Activated gamma-delta T cell treated with anti-CD3 and anti-CD28 coated beads, Interleukin-2, amount 50 U/mL, for 16 hours (primary cell): ENCODE data around the gene NASP.

ENCODE experiments used
- DNase-seq: peaks from one replicate; pipeline ENCODE4 v3.0.0-alpha.2; 2020; ENCODE audit warnings: low read depth

The NASP gene, protein sequence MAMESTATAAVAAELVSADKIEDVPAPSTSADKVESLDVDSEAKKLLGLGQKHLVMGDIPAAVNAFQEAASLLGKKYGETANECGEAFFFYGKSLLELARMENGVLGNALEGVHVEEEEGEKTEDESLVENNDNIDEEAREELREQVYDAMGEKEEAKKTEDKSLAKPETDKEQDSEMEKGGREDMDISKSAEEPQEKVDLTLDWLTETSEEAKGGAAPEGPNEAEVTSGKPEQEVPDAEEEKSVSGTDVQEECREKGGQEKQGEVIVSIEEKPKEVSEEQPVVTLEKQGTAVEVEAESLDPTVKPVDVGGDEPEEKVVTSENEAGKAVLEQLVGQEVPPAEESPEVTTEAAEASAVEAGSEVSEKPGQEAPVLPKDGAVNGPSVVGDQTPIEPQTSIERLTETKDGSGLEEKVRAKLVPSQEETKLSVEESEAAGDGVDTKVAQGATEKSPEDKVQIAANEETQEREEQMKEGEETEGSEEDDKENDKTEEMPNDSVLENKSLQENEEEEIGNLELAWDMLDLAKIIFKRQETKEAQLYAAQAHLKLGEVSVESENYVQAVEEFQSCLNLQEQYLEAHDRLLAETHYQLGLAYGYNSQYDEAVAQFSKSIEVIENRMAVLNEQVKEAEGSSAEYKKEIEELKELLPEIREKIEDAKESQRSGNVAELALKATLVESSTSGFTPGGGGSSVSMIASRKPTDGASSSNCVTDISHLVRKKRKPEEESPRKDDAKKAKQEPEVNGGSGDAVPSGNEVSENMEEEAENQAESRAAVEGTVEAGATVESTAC

DNA sequence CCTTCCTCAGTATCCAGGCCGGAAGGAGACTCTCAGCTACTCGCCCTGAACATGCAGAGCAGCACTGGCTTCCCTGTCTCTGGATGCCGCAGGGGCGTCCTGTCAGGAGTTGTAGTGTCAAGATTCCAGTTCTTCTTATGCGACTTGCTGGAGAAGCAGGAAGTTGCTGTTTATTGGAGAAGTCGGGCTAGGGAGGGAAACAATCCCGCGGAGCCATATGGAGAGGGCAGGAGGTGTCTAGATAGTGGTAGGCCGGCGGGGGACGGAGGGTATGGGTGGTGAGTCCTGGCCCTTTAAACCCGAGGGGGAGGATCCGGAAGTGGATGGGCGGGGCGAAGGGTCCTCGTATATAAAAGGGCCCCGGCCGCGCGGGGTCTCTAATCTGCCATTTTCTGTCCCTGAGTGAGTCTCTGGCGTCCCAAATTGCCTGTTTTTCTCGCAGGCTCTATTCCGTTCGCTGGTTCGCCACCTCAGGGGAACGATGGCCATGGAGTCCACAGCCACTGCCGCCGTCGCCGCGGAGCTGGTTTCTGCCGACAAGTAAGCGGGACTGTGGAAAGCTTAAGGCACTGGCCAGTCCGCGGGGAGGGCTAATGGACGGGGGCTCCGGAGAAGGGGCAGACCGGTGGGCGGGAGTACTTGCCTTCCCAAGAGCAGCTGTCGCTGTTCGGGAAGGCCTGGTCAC is at the start of gene NASP:
NASP (plus strand) TSS at position 376 of the 685 bp plus-strand sequence; CDS start at position 482, 106 bp downstream.
- DNase-seq, result peak; percentile 91

DNA sequence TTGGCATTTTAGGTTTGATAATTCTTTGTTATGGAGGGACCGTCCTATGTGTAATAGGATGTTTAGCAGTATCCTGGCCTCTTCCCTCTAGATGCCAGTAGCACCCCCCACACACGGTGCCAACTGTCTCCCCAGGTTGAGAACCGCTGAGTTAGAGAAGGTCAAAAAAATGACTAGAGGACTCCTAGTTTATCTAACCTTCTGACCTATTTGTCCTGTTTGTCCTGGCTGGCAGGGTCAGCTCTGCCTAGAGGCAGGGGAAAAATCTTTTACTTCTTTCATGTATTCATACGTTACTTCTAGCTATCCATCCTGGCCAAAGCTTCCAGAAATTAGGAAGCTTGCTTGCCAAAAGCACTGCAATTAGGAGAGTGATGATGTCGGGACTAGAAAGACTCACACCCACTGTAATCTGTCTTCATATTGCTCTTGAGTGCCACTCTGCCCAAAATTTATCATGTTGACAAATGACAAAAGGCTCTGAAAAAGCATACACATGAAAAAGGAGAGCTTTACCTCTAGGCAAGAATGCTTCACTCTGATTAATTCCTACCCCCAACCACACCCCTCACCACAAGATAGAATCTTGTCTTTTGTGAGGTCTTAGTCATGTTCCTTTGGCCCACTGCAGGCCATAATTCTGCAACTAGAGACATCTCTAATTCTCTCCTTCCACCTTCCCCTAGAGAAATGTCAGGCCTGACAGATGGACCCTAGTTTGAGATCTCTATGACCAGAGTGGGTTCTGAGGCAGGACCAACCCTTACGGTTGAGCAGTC is 47.7 kb upstream of the NASP start:
- DNase-seq, result no peak

DNA sequence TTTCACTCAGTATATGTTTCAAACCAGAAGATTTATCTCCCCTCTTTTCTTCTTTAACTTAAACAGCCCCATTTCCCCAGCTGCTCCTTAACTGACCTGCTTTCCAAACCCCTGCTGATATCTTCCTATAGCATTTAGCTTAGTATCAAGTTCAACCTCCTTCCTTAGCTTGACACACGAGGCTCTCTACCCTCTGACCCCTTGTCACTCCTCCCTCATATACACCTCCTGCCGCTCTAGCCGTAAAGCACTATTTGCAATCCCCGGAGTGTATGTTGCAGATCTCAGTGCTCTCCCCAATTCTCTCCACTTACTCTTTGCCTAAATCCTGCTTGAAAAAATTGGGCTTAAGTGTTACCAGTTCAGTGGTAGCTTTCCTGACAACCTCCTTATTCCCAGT is 47.0 kb upstream of the NASP start:
- DNase-seq, result no peak

DNA sequence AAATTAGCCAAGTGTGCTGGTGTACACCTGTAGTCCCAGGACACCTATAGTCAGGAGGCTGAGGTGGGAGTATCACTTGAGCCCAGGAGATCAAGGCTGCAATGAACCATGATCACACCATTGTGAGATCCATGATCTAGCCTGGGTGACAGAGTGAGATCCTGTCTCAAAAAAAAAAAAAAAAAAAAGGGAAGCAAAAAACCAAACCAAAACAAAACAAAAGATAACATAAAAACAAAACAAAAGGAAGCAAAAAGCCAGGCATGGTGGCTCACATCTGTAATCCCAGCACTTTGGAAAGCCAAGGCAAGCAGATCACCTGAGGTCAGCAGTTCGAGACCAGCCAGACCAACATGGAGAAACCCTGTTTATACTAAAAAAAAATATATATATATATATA is 42.6 kb upstream of the NASP start:
- DNase-seq, result no peak

DNA sequence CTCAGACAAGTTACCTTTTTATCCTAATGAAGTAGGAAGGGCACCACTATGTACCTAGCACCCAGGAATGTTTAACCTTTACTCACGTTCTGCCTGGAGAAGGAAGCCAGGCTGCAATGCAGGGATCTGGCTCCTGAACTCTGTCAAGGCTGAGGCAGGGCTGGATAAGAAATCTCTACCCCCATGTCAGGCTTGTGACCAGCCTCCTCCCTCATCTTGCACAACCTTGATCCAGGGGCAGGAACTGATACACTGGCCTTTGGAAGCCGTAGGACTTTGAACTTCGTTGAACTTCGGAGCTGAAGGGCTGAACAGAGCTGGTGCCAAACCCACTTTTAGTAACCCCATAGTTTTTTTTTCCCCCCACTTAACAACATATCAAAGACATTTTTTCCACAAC is 41.2 kb upstream of the NASP start:
- DNase-seq, result no peak

DNA sequence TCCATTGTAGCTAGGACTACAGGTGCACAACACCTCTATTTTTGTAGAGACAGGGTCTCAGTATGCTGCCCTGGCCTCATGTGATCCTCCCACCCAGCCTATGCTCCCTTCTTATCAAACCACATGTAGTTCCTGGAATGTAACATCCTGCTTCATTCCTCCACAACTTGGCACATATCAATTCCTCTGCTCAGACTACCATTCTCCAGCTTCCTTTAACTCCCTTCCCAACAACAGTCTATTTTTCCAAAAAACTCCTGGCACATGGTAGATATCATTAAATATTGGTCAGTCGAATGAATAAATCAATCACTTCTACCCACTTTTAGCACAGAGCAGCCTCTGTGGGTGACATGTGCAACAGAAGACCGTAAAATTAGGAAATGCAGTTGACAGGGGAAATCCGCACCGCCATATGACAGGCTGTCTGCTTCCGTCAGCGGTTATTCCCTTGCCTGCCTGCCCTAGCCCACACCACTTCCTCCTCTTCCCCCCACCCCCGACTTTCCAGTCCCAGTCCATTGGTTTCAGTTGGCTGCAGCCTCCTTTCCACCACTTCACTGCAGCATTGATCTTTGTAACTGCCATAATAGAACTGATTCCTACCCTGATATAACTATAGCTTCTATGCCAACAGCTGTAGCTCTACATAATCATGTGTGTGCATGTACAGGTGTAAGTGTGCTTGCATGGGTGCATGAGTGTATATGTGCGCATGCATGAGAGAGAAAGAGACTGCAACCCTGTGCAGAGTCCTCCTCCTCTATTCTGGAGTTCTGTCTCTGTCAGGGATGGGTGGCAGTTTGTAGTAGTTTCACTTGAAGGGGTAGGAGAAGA is 40.0 kb upstream of the NASP start:
- DNase-seq, result peak; percentile 60

DNA sequence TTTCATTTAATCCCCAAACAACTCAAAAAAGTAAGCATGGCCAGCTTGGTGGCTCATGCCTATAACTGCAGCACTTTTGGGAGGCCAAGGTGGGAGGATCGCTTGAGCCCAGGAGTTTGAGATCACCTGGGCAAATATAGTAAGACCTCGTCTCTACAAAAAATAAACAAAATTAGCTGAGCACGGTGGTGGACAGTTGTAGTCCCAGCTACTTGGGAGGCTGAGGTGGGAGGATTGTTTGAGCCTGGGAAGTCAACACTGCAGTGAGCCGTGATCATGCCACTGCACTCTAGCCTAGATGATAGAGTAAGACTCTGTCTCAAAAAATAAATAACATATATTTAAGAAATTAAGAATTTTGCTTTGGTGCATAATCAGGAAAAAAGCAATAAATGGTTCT is 39.3 kb upstream of the NASP start:
- DNase-seq, result no peak

DNA sequence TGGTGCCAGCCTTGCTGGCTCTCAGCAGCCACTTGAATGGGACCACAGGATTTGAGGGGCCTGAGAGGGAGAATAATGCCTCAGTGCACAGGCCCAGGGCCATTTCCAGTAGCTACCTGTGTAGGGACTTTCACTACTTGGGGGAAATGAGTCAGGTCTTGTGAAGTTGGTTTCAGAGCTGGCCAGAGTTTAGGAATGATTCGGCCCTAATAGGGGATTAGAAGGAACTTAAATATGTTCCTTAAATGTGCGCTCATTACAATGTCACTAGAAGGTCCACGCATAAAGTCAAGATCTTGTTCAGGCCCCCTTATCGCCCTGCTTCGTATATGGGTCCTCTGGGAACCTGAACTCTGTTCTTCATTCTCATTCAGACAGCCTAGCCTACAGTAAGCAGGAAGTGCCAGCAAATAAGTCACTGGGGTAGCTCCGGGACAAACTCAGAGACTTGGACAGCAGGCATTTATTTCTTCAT is 38.8 kb upstream of the NASP start:
- no peak for DNase-seq

DNA sequence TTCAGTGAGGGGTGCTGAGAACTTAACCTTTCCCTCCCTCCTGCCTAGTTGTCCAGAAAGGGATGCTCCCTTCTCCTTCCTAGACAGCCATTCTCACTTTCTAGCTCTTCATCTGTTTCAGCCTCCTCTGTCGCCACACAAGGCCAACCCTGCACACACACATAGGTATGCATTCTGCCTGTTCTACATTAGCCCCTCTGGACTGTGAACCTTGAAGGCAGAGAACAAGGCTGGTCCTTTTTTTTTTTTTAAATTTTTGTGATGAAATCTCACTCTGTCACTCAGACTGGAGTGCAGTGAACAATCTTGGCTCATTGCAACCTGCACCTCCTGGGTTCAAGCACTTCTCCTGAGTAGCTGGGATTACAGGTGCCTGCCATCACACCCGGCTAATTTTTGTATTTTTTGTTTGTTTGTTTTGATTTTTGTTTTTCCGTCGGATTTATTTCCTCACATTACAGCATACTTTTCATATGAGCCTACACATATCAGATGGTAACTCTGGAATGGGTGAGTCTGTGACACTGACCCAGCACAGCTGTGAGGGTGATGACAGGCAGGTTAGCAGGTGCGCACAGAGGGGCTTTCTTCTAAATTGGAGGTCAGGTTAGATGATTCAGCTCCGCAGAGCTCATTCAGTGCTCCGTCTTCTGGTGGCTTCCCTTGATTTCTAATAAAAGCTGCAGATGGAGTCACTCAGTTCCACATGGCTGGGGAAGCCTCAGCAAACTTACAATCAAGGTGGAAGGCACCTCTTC is 38.1 kb upstream of the NASP start:
- no peak for DNase-seq

DNA sequence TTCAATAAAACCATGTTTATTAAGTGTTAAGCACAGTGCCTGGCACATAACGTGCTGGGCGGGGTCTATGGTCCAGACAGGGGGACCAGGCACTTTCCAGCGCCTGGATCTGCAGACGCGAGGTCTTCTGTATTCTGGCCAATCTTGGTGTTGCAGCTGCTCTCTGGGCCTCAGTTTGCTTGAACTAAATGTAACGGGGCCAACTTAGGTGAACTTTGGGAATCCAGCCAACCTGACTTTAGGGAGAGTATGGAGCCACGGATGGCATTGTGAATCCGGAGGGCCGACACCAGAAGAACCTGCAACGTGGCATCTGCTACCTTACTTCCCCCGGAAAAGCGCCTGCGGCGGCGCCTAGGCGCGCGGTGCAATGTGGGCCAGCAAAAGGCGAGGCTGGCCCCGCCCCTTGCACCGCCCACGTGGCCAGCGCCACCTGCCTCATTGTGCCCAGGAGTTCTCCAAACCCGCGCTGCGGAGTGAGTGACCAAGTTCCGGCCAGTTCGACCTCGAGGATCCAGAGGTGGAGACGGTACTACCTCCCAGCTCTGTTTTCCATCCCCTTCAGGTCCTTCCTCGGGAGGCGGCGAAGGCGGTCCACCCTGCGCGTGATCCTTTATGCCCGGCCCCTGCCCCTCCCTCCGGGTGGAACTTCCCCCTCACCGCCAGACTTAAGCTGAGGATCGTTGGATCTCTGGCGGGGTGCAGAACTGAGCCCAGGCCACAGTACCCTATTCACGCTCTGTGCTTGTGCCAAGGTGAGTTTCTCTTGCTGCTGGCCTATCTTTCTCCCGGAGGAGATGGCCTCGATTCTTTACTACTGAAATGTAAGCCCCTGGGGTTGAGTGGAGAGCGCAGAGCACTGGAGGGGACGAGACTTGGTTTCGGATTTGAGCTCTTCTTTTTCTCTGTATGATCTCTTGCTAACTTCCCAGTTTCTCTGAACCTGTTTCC is 33.2 kb upstream of the NASP start, which contains the start of gene AKR1A1:
AKR1A1 (plus strand) TSS at position 426 of the 951 bp plus-strand sequence. CDS start 10,969 bp downstream, outside the sequence.
- peak; percentile 78 for DNase-seq

DNA sequence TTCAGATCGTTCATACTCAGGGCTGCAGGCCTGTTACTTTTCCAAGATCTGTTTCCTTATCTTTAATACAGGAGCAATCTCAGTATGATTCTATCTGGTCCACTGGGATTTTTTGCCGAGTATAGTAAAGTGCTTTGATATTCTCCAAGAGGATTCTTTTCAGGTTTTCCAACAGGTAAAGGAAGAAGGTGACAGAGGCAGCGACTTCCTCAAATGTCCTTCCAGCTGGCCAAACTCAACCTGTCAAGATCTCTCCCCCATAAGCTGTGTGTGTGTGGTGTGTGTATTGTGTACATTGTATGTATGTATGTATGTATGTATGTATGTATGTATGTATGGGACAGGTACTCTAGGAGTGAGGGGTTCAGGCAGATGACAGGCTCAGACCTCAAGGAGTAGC is 32.2 kb upstream of the NASP start:
- DNase-seq, result no peak

DNA sequence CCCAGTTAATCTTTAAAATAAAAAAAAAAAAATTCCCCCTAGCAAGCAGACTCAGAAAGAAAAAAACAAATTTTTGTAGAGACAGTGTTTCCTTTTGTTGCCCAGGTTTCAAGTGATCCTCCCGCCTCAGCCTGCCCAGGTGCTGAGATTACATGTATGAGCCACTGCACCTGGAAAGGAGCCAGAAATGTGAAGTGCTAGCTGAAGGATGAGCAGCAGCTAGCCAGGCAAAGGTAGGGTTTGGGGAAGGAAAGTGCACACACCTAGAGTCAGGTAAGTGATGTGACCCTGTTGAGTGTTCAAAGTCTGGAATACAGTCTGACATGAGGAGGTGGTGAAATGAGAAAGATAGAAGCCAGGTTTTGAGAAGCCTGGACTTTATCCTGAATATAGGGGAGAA is 31.5 kb upstream of the NASP start:
- DNase-seq, result no peak

DNA sequence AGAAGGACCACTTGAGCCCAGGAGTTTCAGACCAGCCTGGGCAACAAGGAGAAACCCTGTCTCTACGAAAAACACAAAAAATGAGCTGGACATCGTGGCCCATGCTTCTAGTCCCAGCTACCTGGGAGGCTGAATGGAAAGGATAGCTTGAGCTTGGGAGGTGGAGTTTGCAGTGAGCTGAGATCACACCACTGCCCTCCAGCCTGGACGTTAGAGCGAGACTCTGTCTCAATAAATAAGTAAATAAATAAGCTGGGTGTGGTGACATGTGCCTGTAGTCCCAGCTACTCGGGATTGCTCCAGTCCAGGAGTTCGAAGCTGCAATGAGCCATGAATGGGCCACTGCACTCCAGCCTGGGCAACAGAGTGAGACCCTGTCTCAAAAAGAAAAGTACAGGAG is 29.6 kb upstream of the NASP start:
- DNase-seq, result no peak

DNA sequence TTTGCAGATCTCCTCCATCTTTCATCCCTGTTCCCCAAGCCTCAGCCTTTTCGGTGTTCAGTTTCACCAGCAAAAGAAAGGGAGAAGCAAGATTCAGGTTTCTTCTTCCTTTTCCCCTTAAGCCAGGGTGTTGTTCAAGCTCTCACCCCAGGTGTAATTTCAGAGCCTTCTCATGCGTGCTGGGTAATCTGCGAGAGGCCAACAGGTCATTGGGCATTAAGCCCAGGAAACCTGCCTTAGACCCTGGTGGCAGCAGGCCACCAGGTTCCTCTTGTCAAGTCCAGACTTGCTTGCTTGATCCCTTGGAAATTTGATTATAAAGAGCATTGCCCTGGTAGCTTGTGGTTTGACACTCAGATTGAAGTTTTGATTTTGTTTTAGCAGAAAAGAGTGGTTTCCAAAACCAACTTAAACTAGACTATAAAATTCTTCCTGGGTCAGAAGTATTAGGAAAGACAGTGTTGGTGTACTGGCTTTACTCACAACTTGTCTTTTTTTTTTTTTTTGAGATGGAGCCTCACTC is 26.4 kb upstream of the NASP start:
- no peak for DNase-seq

DNA sequence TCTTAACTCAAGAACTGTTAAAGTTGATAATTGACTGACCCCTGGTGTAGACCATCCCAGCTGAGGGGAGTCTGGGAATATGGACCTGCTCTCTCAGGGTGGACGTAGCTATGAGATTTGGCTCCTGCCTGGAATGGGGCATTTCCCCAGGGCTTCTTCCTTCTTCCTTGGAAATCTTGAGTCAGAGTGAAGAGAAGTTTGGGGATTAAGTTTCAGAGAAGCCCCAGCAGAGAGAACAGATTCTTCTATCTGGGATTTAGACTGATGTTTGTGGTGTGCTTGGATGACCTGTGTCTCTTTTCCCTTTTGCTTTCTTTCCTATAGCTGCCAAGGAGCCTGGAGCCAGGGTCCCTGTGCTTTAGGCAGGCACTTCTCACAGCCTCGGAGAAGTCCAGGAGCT is 20.0 kb upstream of the NASP start:
- no peak for DNase-seq

DNA sequence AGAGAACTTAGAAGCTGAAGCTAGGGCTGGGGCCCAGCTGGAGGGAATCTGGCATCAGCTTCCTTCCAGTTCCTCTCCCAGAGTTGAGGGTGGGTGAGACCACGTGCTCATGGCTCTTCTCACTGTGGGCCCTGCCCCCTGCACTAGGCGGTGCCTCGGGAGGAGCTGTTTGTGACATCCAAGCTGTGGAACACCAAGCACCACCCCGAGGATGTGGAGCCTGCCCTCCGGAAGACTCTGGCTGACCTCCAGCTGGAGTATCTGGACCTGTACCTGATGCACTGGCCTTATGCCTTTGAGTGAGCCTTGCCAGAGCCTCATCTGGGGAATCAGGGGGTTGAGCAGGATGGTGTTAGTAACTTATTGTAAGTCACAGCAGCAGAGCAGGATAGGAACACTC is 17.1 kb upstream of the NASP start:
- no peak for DNase-seq

DNA sequence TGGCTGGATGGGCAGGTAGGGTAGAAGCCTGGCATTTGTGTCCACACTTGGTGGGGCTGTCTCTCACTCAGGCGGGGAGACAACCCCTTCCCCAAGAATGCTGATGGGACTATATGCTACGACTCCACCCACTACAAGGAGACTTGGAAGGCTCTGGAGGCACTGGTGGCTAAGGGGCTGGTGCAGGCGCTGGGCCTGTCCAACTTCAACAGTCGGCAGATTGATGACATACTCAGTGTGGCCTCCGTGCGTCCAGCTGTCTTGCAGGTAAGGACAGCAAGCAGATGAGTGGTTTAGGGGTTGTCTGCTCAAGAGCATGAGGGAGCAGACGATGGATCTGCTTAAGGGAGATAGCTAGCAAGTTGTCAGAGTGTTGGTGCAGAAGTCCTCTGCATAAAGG is 15.9 kb upstream of the NASP start:
- DNase-seq, result no peak

DNA sequence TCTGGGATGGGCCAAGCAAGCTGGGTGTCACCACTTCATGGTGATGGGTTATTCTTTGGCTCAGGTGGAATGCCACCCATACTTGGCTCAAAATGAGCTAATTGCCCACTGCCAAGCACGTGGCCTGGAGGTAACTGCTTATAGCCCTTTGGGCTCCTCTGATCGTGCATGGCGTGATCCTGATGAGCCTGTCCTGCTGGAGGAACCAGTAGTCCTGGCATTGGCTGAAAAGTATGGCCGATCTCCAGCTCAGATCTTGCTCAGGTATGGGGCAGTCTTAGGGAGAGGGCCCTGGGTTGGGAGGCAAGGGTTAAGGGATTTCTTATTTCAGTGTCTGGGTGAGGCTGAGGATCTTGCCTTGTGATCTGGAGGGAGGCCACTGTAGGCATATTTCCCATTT is 15.4 kb upstream of the NASP start:
- DNase-seq, result no peak

DNA sequence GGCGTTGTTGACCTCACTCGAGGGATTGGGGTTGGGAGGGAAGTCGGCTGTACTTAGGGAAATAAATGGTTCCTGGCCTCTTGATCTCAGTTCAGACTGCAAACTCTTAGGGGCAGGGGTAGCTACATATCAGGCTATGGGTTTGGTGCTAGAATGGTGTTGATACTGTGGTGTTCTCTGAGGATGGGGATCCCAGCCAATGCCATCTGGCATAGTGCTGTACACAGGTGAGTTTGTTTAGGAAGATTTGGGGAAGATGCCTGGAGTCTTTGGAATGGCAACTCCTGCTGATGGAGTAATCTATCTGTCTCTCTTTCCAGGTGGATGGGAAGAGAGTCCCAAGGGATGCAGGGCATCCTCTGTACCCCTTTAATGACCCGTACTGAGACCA is 14.3 kb upstream of the NASP start:
- DNase-seq, result no peak
